Skeletal muscle satellite cell (primary cell): Measurements from ENCODE around the gene CMSS1.

Experiments
- H3K27me3 ChIP-seq: 2 replicates; pipeline ENCODE4 v1.7.0; 2013; ENCODE audit warnings: low read length; ENCODE audit not compliant: control insufficient read depth, insufficient read depth
- H3K36me3 ChIP-seq: 2 replicates; pipeline ENCODE4 v1.7.0; 2013; ENCODE audit warnings: mild to moderate bottlenecking, control low read depth, low read length; ENCODE audit not compliant: insufficient read depth
- H3K4me1 ChIP-seq: 2 replicates; pipeline ENCODE4 v1.7.0; 2013; ENCODE audit warnings: low read length; ENCODE audit not compliant: control insufficient read depth, insufficient read depth
- H3K4me2 ChIP-seq: 2 replicates; pipeline ENCODE4 v1.7.0; 2013; ENCODE audit warnings: mild to moderate bottlenecking, low read length
- H3K4me3 ChIP-seq: 2 replicates; pipeline ENCODE4 v1.7.0; 2013; ENCODE audit warnings: low read length
- H3K9ac ChIP-seq: 2 replicates; pipeline ENCODE4 v1.7.0; 2013; ENCODE audit warnings: mild to moderate bottlenecking, low read depth, low read length, moderate library complexity
- H3K9me3 ChIP-seq: replicated peaks from 2 replicates; pipeline ENCODE4 v1.7.0; 2013; ENCODE audit warnings: mild to moderate bottlenecking, control low read depth, low read length

The CMSS1 gene

DNA sequence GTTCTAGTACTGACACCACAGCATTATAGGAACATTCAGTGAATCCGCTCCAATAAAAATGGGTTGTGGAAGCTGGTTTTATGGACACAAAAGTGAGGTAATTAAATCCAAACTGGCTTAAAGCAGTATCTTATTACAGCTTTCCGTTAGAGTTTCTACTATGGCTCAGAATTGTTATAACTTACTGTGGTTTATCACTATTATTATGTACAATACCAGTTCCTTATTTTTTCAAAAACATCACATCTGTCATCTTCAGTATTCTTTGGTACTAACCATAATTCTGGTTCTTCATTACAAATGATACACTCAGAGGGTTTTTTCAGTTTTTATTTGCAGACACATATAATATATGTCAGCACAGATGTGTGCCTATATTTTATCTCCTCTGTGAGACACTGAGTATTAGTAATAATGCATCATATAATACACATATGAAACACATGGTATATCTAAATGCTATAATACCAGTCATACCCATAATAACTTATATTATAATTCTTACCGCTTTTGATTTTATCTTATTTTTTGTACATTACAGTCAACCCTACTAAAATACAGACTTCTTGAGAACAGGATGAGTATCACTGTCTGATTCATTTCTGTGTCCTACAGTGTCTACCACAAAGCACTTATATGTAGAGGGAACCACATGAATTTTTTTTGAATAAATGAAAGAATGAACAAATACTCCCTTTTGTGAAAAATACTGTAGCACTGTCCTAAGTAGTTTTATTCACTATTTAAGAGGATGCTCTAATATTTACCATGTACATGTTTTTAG lies 39.0 kb downstream of the CMSS1 start:
- Histone ChIP-seq H3K4me3 (no peak overlapping the region), H3K9me3 (no peaks in the 10 kb centered on the region), H3K27me3 (no peaks in the 10 kb centered on the region), H3K4me1 (peaks cover 47% of the 10 kb centered on the region), H3K4me2 (no peak overlapping the region), H3K9ac (no peak overlapping the region), H3K36me3 (peaks cover 11% of the 10 kb centered on the region)

DNA sequence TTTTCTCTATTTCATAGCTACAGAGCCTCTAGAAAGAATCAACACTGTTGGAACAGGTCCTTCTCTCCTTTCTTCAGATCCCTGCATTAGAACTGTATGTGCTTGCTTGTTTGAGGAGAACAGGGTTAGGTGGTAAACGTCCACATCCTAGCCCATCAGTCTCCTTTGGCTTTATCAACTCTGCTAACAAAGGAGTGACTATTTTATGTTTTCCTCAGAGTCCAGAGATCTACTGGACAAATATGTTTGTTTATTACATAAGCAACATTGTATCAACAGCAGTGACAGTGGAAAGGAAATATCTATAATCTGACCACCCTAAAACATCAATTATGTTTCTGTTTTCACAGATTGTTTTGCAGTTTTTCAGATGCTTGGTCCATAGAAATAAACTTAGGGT lies 39.6 kb downstream of the CMSS1 start:
- Histone ChIP-seq H3K36me3 (peaks cover 12% of the 10 kb centered on the region), H3K4me2 (no peak overlapping the region), H3K4me3 (no peak overlapping the region), H3K9me3 (no peaks in the 10 kb centered on the region), H3K4me1 (peaks cover 51% of the 10 kb centered on the region), H3K9ac (no peak overlapping the region), H3K27me3 (no peaks in the 10 kb centered on the region)

DNA sequence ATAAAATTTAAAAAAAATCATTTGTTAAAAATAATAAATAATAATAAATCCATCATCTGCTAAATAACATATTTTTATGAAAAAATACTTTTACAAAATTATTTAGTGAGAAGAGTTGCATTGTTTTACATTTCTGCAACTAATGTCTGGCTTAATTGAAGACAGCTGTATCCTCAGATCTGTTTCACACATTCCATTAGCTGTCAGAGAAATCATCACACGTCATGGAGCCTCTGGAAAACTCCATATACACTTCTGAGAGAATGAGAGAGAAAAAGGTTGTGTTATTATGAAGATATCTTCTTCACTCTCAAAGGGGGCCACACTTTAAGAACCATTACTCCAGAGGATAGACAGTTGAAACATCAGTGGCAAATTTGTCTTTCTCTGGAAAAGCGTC lies 40.8 kb downstream of the CMSS1 start:
- H3K4me3 ChIP-seq, result no peak overlapping the region
- peak overlapping the region; percentile 84 for H3K9ac ChIP-seq
- peaks cover 18% of the 10 kb centered on the region for H3K36me3 ChIP-seq
- peaks cover 60% of the 10 kb centered on the region for H3K4me1 ChIP-seq
- no peak overlapping the region for H3K4me2 ChIP-seq
- no peaks in the 10 kb centered on the region for H3K9me3 ChIP-seq
- no peaks in the 10 kb centered on the region for H3K27me3 ChIP-seq

DNA sequence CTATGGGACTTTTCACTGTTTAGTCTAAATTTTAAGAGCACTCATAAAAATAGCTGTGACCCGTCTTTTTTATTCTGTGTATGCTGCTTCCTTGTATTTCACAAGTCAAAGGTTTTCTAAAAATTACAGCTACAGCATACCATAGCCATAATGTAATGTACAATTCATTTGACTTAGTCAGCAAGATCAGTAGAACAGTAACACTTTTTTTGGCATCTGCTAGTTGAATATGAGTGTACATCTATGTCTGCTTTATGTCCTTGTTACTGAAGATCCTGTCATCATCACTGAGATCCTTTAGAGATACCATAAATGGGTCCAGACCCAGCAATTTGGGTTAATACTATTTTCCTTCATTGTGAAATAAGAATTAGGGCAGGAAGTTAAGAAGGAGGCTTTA lies 42.2 kb downstream of the CMSS1 start:
- Histone ChIP-seq H3K27me3 (no peaks in the 10 kb centered on the region), H3K4me1 (peaks cover 64% of the 10 kb centered on the region), H3K9ac (peak overlapping the region; percentile 84), H3K36me3 (peaks cover 18% of the 10 kb centered on the region), H3K9me3 (no peaks in the 10 kb centered on the region), H3K4me3 (peak overlapping the region; percentile 36), H3K4me2 (peak overlapping the region; percentile 70)

DNA sequence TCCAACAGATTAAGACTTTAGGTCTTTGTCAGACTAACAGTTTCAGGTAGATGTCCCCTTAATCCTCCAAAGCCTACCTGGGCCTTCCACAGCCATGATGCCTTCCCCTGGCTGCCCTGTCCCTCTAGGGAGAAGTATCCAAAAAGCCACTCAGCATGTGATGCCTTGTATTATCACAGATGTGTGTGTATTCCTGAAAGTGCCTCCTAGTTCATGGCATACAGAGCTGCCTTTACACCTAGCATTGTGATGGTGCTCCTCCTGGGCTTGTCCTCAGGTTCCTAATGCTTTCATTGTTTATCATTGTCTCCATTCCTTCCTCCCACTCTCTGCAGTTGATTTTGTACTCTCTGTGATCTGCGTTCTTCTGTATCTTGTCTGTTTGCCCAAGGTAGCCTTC lies 43.6 kb downstream of the CMSS1 start:
- peaks cover 74% of the 10 kb centered on the region for H3K4me1 ChIP-seq
- peaks cover 12% of the 10 kb centered on the region for H3K36me3 ChIP-seq
- no peak overlapping the region for H3K4me2 ChIP-seq
- no peaks in the 10 kb centered on the region for H3K27me3 ChIP-seq
- no peak overlapping the region for H3K4me3 ChIP-seq
- H3K9ac ChIP-seq, result peak overlapping the region; percentile 66
- H3K9me3 ChIP-seq, result no peaks in the 10 kb centered on the region

DNA sequence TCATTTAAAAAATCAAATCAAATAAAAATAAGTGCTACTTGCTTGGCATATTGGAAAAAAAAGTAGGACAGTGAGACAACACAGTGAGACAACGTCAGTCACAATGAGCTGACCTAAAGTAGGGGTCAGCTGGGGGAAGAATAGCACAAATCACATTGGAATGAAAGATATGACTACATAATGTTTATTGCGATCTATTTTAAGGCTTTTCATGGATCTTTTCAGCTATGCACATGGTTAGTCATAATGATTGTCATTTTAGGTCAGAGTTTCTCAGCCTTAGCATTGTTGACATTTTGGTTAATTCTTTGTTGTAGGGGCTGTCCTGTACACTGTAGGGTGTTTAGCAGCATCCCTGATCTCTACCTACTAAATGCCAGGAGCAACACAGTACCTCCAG lies 44.5 kb downstream of the CMSS1 start:
- Histone ChIP-seq H3K4me3 (no peak overlapping the region), H3K4me2 (peak overlapping the region; percentile 46), H3K9ac (peak overlapping the region; percentile 66), H3K9me3 (no peaks in the 10 kb centered on the region), H3K27me3 (no peaks in the 10 kb centered on the region), H3K4me1 (peaks cover 74% of the 10 kb centered on the region), H3K36me3 (peaks cover 12% of the 10 kb centered on the region)

DNA sequence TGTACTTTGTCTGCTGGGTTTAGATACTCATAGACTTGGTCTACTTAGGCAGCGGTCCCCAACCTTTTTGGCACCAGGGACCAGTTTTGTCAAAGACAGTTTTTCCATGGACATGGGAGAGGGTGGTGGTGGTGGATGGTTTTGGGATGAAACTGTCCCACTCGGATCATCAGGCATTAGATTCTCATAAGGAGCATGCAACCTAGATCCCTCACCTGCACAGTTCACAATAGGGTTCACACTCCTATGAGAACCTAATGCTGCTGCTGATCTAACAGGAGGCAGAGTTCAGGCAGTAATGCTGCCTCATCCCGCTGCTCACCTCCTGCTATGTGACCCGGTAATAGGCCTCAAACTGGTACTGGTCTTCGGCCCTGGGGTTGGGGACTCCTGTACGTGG lies 45.3 kb downstream of the CMSS1 start:
- no peak overlapping the region for H3K4me2 ChIP-seq
- peaks cover 69% of the 10 kb centered on the region for H3K4me1 ChIP-seq
- no peaks in the 10 kb centered on the region for H3K27me3 ChIP-seq
- H3K9me3 ChIP-seq, result no peaks in the 10 kb centered on the region
- peak overlapping the region; percentile 65 for H3K9ac ChIP-seq
- H3K36me3 ChIP-seq, result peaks cover 9% of the 10 kb centered on the region
- no peak overlapping the region for H3K4me3 ChIP-seq

DNA sequence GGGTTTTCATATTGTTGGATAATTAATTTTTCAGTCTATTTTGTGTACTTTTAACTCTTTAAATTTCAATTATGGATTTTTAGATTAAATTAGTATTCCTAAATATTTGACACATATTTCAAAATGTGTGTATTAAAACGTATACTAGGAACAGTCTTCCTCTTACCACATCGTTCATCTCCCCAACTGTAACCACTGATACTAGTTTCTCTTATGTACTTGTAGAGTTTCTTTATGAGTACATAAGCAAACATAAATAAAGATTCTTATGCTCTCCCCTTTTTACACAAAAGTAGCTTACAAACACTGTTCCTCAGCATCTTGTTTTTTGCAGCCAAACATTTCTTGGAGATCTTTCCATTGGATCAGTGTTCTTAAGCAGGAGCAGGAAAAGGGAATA lies 45.9 kb downstream of the CMSS1 start:
- H3K4me1 ChIP-seq, result peaks cover 68% of the 10 kb centered on the region
- H3K9me3 ChIP-seq, result no peaks in the 10 kb centered on the region
- no peaks in the 10 kb centered on the region for H3K27me3 ChIP-seq
- no peak overlapping the region for H3K9ac ChIP-seq
- H3K4me2 ChIP-seq, result no peak overlapping the region
- H3K36me3 ChIP-seq, result peaks cover 9% of the 10 kb centered on the region
- no peak overlapping the region for H3K4me3 ChIP-seq

DNA sequence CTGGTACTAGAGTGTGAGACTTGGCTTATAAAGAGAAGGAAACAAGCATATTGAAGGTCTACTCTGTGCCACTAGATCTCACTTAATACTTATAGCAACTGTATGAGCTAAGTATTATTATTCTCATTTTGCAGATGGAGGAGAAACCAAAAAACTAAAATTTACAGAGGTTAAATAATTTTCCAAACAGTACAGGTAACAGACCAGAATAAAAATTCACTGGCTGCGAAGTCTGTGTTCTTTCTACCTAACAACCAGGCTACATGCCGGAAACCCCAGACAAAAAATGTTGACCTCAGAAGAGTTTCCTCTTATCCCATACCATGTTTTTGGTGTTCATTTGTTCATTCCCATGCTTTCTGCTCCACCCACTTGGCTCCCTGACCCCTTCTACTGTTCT lies 46.6 kb downstream of the CMSS1 start:
- Histone ChIP-seq H3K9ac (no peak overlapping the region), H3K36me3 (peaks cover 9% of the 10 kb centered on the region), H3K9me3 (no peaks in the 10 kb centered on the region), H3K4me1 (peaks cover 62% of the 10 kb centered on the region), H3K4me2 (no peak overlapping the region), H3K4me3 (no peak overlapping the region), H3K27me3 (no peaks in the 10 kb centered on the region)

DNA sequence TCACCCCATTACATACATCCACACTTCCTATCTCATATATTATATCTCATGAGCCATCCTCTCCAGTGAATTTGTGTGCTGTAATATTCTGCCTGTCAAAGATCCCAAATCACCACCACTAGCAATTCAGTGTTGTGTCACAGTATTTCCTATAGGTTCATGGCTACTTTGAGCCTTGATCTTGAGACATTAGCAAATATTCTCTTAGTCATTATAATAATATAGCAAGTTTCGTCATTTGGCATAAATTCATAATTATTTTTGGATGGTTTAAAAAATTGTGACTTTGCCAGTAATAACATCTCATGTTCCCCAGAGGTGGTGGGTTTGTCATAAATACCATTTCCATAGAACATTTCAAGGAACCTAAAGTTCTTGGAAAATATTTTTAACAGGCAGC lies 47.7 kb downstream of the CMSS1 start:
- no peak overlapping the region for H3K9ac ChIP-seq
- H3K4me3 ChIP-seq, result no peak overlapping the region
- no peaks in the 10 kb centered on the region for H3K27me3 ChIP-seq
- H3K36me3 ChIP-seq, result peaks cover 14% of the 10 kb centered on the region
- H3K4me2 ChIP-seq, result no peak overlapping the region
- H3K9me3 ChIP-seq, result no peaks in the 10 kb centered on the region
- H3K4me1 ChIP-seq, result peaks cover 63% of the 10 kb centered on the region

DNA sequence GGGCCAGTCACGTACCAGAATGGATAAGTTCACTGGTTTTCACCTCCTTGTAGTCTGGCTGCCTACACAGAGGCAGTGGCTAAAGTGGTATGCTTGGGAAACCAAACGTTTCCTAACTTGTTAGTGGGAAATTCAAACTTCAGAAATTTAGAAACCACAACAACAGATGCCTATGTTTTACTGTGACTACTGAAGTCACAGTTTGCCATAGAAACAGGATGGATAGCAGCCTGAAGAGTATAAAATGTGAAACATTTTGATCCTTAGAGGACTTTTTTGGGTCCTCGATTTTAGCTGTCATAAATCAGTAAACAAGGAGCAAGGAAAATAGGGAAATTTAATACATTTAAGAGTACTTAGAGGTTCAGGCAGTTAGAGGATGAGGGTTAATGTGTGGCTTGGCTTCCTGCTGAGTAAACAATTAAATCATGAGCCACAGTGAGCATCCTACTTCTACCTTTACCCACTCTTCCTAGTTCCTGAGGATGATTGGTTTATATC lies 48.6 kb downstream of the CMSS1 start:
- H3K9ac ChIP-seq, result peak overlapping the region; percentile 71
- H3K27me3 ChIP-seq, result no peaks in the 10 kb centered on the region
- peaks cover 16% of the 10 kb centered on the region for H3K36me3 ChIP-seq

More for the DNA sequence above, 48.6 kb downstream of the CMSS1 start:
- peak overlapping the region; percentile 15 for H3K4me2 ChIP-seq
- no peaks in the 10 kb centered on the region for H3K9me3 ChIP-seq
- H3K4me3 ChIP-seq, result no peak overlapping the region
- peaks cover 53% of the 10 kb centered on the region for H3K4me1 ChIP-seq
